A549 (cell line): Measurements from ENCODE around the gene NAA40. TPM values are rescaled to one million over a fixed set of nuclear protein-coding genes. Genes with fewer than 3 reads are reported as not detected.
A peak's percentile ranks its signal among the peaks of the same experiment; 100 is the strongest.

ENCODE experiments used
- ATAC-seq, 2 experiments: fragments of 200-7000 bp in 1 of 2; fragments of >200 bp in 1 of 2; cut with Nextera tagmentation in 1 of 2; cut with Tn5 transposase in 1 of 2; 3 replicates each; pipeline versions ENCODE4 v1.8.0 to v1.9.1; 2018 to 2020; ENCODE audit warnings: mild to moderate bottlenecking in 1 of 2, moderate library complexity in 1 of 2
- CTCF ChIA-PET: fragments of 300-600 bp; sonication (Branson Sonifier 250); formaldehyde crosslinking; extraction: SDS; loops from one replicate; lab custom pipeline; 2021; ENCODE audit warnings: antibody characterized with exemption, inconsistent platforms; lab: Yijun Ruan, JAX
- POLR2A ChIA-PET: fragments of 350-600 bp; formaldehyde crosslinking; extraction: SDS; loops from one replicate; lab custom pipeline; 2021; ENCODE audit warnings: antibody characterized with exemption, inconsistent platforms; lab: Yijun Ruan, JAX
- DNase-seq, 2 experiments: peaks; one replicate each; pipeline versions ENCODE4 v3.0.0 to v3.0.0-alpha.2; 2011 to 2016; ENCODE audit warnings: low read depth in 1 of 2, low spot score in 1 of 2
- FAIRE-seq: peaks from 2 replicates; lab custom pipeline; 2011; peaks lifted over from hg19 to GRCh38; lab: Jason Lieb, UNC
- H3K27ac ChIP-seq, 2 experiments: fragments of >200 bp; sonication (Bioruptor Twin); formaldehyde crosslinking; 3 replicates each; pipeline ENCODE4 v1.5.1; 2016 to 2017
- H3K4me1 ChIP-seq: fragments of >200 bp; sonication (Bioruptor Twin); formaldehyde crosslinking; 3 replicates; pipeline ENCODE4 v1.6.1; 2016
- H3K4me2 ChIP-seq: fragments of >200 bp; sonication (Bioruptor Twin); formaldehyde crosslinking; 3 replicates; pipeline ENCODE4 v1.6.1; 2016
- H3K4me3 ChIP-seq: fragments of >200 bp; sonication (Bioruptor Twin); formaldehyde crosslinking; 3 replicates; pipeline ENCODE4 v1.5.1; 2016
- H3K9me3 ChIP-seq: fragments of >200 bp; sonication (Bioruptor Twin); formaldehyde crosslinking; 3 replicates; pipeline ENCODE4 v1.6.1; 2016
- BHLHE40 ChIP-seq: IDR thresholded peaks from 2 replicates; pipeline ENCODE4 v1.6.1; 2012; ENCODE audit warnings: low read depth, low read length, inconsistent platforms
- CBX8 ChIP-seq: fragments of 200-600 bp; sonication (generic); IDR thresholded peaks from 2 replicates; pipeline ENCODE4 v1.6.1; 2016
- CEBPB ChIP-seq, 2 experiments: fragments of >200 bp in 1 of 2; sonication (Bioruptor Twin) in 1 of 2; formaldehyde crosslinking in 1 of 2; IDR thresholded peaks; 2 replicates each; pipeline ENCODE4 v1.6.1; 2012 to 2016
- CHD4 ChIP-seq: fragments of 200-600 bp; sonication (generic); IDR thresholded peaks from 2 replicates; pipeline ENCODE4 v1.6.1; 2016; ENCODE audit warnings: antibody characterized with exemption, mild to moderate bottlenecking, borderline replicate concordance
- CTCF ChIP-seq: fragments of >200 bp; sonication (Bioruptor Twin); formaldehyde crosslinking; IDR thresholded peaks from 3 replicates; pipeline ENCODE4 v1.5.1; 2016
- EHF ChIP-seq: fragments of 250-450 bp; sonication (Bioruptor Pico); IDR thresholded peaks from 2 replicates; pipeline ENCODE4 v1.5.0; 2020; ENCODE audit warnings: mild to moderate bottlenecking
- EP300 ChIP-seq, 2 experiments: fragments of >200 bp; sonication (Bioruptor Twin); formaldehyde crosslinking; IDR thresholded peaks; 2 replicates in 1 of 2; 3 replicates in 1 of 2; pipeline ENCODE4 v1.6.1; 2016 to 2017
- FOSB ChIP-seq: fragments of 250-450 bp; sonication (Bioruptor Pico); IDR thresholded peaks from 2 replicates; pipeline ENCODE4 v1.5.0; 2020; ENCODE audit warnings: mild to moderate bottlenecking, moderate library complexity
- FOSL2 ChIP-seq, 2 experiments: fragments of 450-650 bp in 1 of 2; fragments of >200 bp in 1 of 2; sonication (Bioruptor Twin) in 1 of 2; formaldehyde crosslinking; IDR thresholded peaks; 2 replicates each; pipeline versions ENCODE4 v1.5.0 to v1.6.1; 2016 to 2020; ENCODE audit warnings: mild to moderate bottlenecking in 1 of 2, moderate library complexity in 1 of 2
- HES2 ChIP-seq: fragments of >200 bp; sonication (Bioruptor Twin); formaldehyde crosslinking; IDR thresholded peaks from 2 replicates; pipeline ENCODE4 v1.6.1; 2016
- HEYL ChIP-seq: fragments of 250-450 bp; sonication (Bioruptor Pico); IDR thresholded peaks from 2 replicates; pipeline ENCODE4 v1.8.0; 2021; ENCODE audit warnings: mild to moderate bottlenecking, moderate library complexity
- HOXB13 ChIP-seq: fragments of 250-450 bp; sonication (Bioruptor Pico); IDR thresholded peaks from 2 replicates; pipeline ENCODE4 v1.5.0; 2020; ENCODE audit warnings: low read depth, mild to moderate bottlenecking, moderate library complexity
- MAZ ChIP-seq: fragments of 150-350 bp; IDR thresholded peaks from 2 replicates; pipeline ENCODE4 v1.6.1; 2014; ENCODE audit warnings: antibody characterized with exemption, low read depth, low read length, borderline replicate concordance
- NPAS2 ChIP-seq: fragments of 250-450 bp; sonication (Bioruptor Pico); IDR thresholded peaks from 2 replicates; pipeline ENCODE4 v1.8.0; 2022; ENCODE audit warnings: mild to moderate bottlenecking, moderate library complexity, borderline replicate concordance
- NR3C1 ChIP-seq: fragments of >200 bp; sonication (Bioruptor Twin); formaldehyde crosslinking; IDR thresholded peaks from 3 replicates; pipeline ENCODE4 v1.6.1; 2017
- REST ChIP-seq: fragments of 200-600 bp; sonication (generic); IDR thresholded peaks from 2 replicates; pipeline ENCODE4 v1.6.1; 2016; ENCODE audit warnings: antibody characterized with exemption, mild to moderate bottlenecking, moderate library complexity
- RFX5 ChIP-seq: fragments of 450-650 bp; IDR thresholded peaks from 2 replicates; pipeline ENCODE4 v1.7.1; 2014; ENCODE audit warnings: antibody characterized with exemption, mild to moderate bottlenecking, moderate library complexity
- USF2 ChIP-seq: fragments of 450-650 bp; IDR thresholded peaks from 2 replicates; pipeline ENCODE4 v1.6.1; 2014; ENCODE audit warnings: antibody characterized with exemption
- ZC3H11A ChIP-seq: fragments of 450-650 bp; IDR thresholded peaks from 2 replicates; pipeline ENCODE4 v1.6.1; 2014; ENCODE audit warnings: antibody characterized with exemption, mild to moderate bottlenecking
- WGBS: methylation state at CpG from one replicate; pipeline ENCODE4 v1.1.6; 2017; ENCODE audit errors: missing lambda C conversion rate; 5-methylcytosine and 5-hydroxymethylcytosine counted together
- polyA plus RNA-seq, 4 experiments: library from polyadenylated mRNA; depleted of rRNA in 3 of 4; stranded (reverse); fragments of >200 nt; fragmentation: RNase III in 1 of 4; extraction: RNeasy Plus Mini Kit Qiagen cat#74134 plus additional on column Dnase treatment in 1 of 4; gene quantifications; 2 replicates in 3 of 4; 3 replicates in 1 of 4; pipeline ENCODE4 v1.2.3, GENCODE V29; 2011 to 2017
- TF ChIP-seq, protein P1 (sequence below): IDR thresholded peaks from 2 replicates; pipeline ENCODE4 v1.6.1; 2012

The NAA40 gene
- polyA plus RNA-seq, 2 of the 4 experiments (the other 2 are of a cell fraction), result 21.9 to 32.0 TPM

DNA sequence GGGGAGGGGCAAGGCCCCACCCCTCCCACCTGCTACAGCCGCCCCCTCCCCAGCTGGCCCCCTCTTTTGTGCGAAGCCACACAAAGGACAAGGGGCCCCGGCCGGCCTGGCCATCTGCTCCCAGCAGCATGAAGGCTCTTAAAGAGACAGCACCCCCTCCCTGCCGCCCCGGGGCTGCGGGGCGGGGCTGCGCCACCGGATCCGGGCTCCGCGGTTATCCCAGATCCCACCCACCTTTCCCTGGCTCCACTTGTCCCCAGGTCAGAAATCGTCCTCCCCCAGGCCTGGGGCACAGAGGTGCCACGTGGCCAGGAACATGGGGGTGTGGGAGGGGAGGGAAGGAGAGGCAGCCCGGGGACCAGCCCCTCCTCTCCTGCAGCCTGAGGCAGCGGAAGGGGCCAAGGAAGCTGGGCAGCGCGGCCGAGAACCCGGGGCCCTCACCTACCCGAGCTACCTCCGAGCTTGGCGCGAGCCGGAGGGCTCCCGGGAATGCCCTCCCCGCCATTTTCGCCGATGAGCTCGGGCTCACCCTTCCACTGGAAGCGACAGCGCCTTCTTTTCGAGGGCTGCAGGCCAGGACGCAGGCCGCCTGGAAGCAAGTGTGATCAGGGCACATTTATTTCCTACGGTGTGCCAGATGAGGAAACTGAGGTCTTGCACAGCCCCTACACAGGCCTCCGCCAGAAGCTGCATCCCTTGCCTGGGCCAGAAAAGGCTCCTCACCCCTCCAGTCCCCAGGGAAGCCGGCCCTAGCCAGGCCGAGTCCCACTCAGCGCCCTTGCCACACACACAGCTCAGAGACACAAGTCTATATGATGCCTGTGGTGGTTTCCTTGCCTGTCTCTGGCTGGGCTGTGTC lies 19.3 kb upstream of the NAA40 start:
- ChIA-PET CTCF (interaction anchor here (0.6 to 3.7 kb wide), 10 partner anchors 9 to 232 kb away, joined by 3 to 30 read pairs (median 6); partner anchors contain the start of genes MARK2 and ZFTA), POLR2A (no interaction called here)
- Histone ChIP-seq H3K27ac (peak overlapping the region; percentile 13 to 92; a peak in 5 of 6 replicates), H3K4me3 (no peak overlapping the region), H3K9me3 (no peaks in the 10 kb centered on the region), H3K4me2 (peak overlapping the region; percentile 100; the same call in 2 of the 3 replicates), H3K4me1 (peaks cover 37% of the 10 kb centered on the region)
- DNase-seq (no peak), FAIRE-seq (no peak), ATAC-seq (no peak)
- no peak for TF ChIP-seq CBX8
- TF ChIP-seq CEBPB (IDR thresholded peaks at IDR 0.05), result no peak
- no peak for TF ChIP-seq CTCF
- no peak for TF ChIP-seq EHF (CRISPR knock-in tag)
- no peak for TF ChIP-seq HEYL (CRISPR knock-in tag)
- no peak for TF ChIP-seq RFX5
- no peak for TF ChIP-seq USF2
- no peak for TF ChIP-seq ZC3H11A
- no peak for TF ChIP-seq HOXB13 (CRISPR knock-in tag)
- TF ChIP-seq FOSL2 (IDR thresholded peaks at IDR 0.05), result no peak
- no peak for TF ChIP-seq FOSL2 (CRISPR knock-in tag; IDR thresholded peaks at IDR 0.05)
- no peak for TF ChIP-seq NR3C1
- TF ChIP-seq FOSB (CRISPR knock-in tag), result no peak
- TF ChIP-seq EP300 (IDR thresholded peaks at IDR 0.05), result no peak
- TF ChIP-seq NPAS2 (CRISPR knock-in tag), result no peak
- TF ChIP-seq HES2, result no peak
- TF ChIP-seq REST, result no peak
- TF ChIP-seq, protein P1, sequence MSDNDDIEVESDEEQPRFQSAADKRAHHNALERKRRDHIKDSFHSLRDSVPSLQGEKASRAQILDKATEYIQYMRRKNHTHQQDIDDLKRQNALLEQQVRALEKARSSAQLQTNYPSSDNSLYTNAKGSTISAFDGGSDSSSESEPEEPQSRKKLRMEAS, result no peak
- no peak for TF ChIP-seq CHD4
- no peak for TF ChIP-seq MAZ
- no peak for TF ChIP-seq BHLHE40
- 70% methylated on average over 27 of the region's 41 CpGs for WGBS
